ENCODE measurements around the gene RPS25.
"Not testable (repeated sequence)": the region's sequence is repeated elsewhere in the genome, so short reads cannot be mapped to it uniquely, and the experiment has no call there.

RPS25 gene

GRCh38 chr11:118971646-118972045 is 46.5 kb downstream of the RPS25 start, which contains the start of gene FOXR1:
Gene FOXR1, plus strand, starts transcription at chr11:118971761. Its CDS starts 171 bp downstream, at chr11:118971932.
- ChIA-PET CTCF (interaction anchor here (1.0 kb wide), 1 partner anchor 16 kb away, joined by 3 read pairs; no protein-coding TSS in a partner anchor), POLR2A (no interaction called here)
- no peak within 1 kb of the TSS for H3K4me3 ChIP-seq (ENCODE audit: low read depth, low read length)
- TF ChIP-seq, protein P1, sequence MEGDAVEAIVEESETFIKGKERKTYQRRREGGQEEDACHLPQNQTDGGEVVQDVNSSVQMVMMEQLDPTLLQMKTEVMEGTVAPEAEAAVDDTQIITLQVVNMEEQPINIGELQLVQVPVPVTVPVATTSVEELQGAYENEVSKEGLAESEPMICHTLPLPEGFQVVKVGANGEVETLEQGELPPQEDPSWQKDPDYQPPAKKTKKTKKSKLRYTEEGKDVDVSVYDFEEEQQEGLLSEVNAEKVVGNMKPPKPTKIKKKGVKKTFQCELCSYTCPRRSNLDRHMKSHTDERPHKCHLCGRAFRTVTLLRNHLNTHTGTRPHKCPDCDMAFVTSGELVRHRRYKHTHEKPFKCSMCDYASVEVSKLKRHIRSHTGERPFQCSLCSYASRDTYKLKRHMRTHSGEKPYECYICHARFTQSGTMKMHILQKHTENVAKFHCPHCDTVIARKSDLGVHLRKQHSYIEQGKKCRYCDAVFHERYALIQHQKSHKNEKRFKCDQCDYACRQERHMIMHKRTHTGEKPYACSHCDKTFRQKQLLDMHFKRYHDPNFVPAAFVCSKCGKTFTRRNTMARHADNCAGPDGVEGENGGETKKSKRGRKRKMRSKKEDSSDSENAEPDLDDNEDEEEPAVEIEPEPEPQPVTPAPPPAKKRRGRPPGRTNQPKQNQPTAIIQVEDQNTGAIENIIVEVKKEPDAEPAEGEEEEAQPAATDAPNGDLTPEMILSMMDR (IDR thresholded peaks at IDR 0.05; ENCODE audit: insufficient read depth, low read length, missing control alignments): no peak
- no peak for DNase-seq (ENCODE audit: low read depth, low spot score)

GRCh38 chr11:118969508-118969907 is 48.6 kb downstream of the RPS25 start:
- DNase-seq (ENCODE audit: low read depth, low spot score); H3K4me3 ChIP-seq (ENCODE audit: low read depth, low read length); POLR2A ChIA-PET; CTCF ChIA-PET: not testable (repeated sequence)

Measured in AG04449 (cell line).